Measurements from ENCODE around the gene SBNO1. TPM values are rescaled to one million over a fixed set of nuclear protein-coding genes. Genes with fewer than 3 reads are reported as not detected.
"Not testable (repeated sequence)": the region's sequence is repeated elsewhere in the genome, so short reads cannot be mapped to it uniquely, and the experiment has no call there.

SBNO1 gene
- total and polyA plus RNA-seq, 3 donors from 2014 or later = 91.4 to 114 (median 91.4) TPM

- H3K27me3 ChIP-seq = no peaks in the 10 kb centered on the region
- H3K36me3 ChIP-seq (ENCODE audit: low read depth, missing control alignments) = no peaks in the 10 kb centered on the region
- intact Hi-C loops (cut with DNase I; ENCODE audit: low total_unique reads) = no loop called here
- no peak for DNase-seq
- no peaks in the 10 kb centered on the region for H3K4me1 ChIP-seq
- 89 to 92% methylated on average over 1 of the region's 1 CpG for WGBS, 2 donors
- no peak overlapping the region for H3K27ac ChIP-seq
- no peak for TF ChIP-seq POLR2A (IDR thresholded peaks at IDR 0.05)
- TF ChIP-seq CTCF (IDR thresholded peaks at IDR 0.05) = no peak
- H3K9me3 ChIP-seq = no peaks in the 10 kb centered on the region
- H3K4me3 ChIP-seq = no peak overlapping the region
These were observed 34.8 kb downstream of the SBNO1 start for GRCh38 chr12:123329799-123330198.

GRCh38 chr12:123319826-123320225, 44.8 kb downstream of the SBNO1 start:
- Histone ChIP-seq H3K27ac (no peak overlapping the region), H3K36me3 (ENCODE audit: low read depth, missing control alignments) (peaks cover 3% of the 10 kb centered on the region), H3K27me3 (no peaks in the 10 kb centered on the region), H3K4me3 (no peak overlapping the region), H3K9me3 (no peaks in the 10 kb centered on the region), H3K4me1 (no peaks in the 10 kb centered on the region)
- intact Hi-C loops (cut with DNase I; ENCODE audit: low total_unique reads) = no loop called here
- no peak for TF ChIP-seq POLR2A (IDR thresholded peaks at IDR 0.05)
- no peak for TF ChIP-seq CTCF (IDR thresholded peaks at IDR 0.05)
- WGBS, 2 donors = 63 to 79% methylated on average over 6 of the region's 6 CpGs
- DNase-seq = no peak

GRCh38 chr12:123319273-123319672, 45.4 kb downstream of the SBNO1 start:
- Histone ChIP-seq H3K4me1 (no peaks in the 10 kb centered on the region), H3K27ac (no peak overlapping the region), H3K36me3 (ENCODE audit: low read depth, missing control alignments) (no peaks in the 10 kb centered on the region), H3K4me3 (no peak overlapping the region), H3K27me3 (no peaks in the 10 kb centered on the region), H3K9me3 (no peaks in the 10 kb centered on the region)
- no peak for TF ChIP-seq POLR2A (IDR thresholded peaks at IDR 0.05)
- TF ChIP-seq CTCF (IDR thresholded peaks at IDR 0.05) = no peak
- intact Hi-C loops (cut with DNase I; ENCODE audit: low total_unique reads) = no loop called here
- WGBS, 2 donors = 93 to 96% methylated on average over 3 of the region's 3 CpGs
- DNase-seq = no peak

- H3K4me3 ChIP-seq; H3K9me3 ChIP-seq; H3K36me3 ChIP-seq (ENCODE audit: low read depth, missing control alignments); H3K4me1 ChIP-seq; DNase-seq; H3K27ac ChIP-seq; intact Hi-C loops (cut with DNase I; ENCODE audit: low total_unique reads); H3K27me3 ChIP-seq: not testable (repeated sequence)
- 85 to 93% methylated on average over 4 of the region's 4 CpGs for WGBS, 2 donors
These were observed 51.6 kb downstream of the SBNO1 start for GRCh38 chr12:123313046-123313445.

- Histone ChIP-seq H3K36me3 (ENCODE audit: low read depth, missing control alignments) (no peaks in the 10 kb centered on the region), H3K27ac (no peak overlapping the region), H3K27me3 (no peaks in the 10 kb centered on the region), H3K4me1 (no peaks in the 10 kb centered on the region), H3K4me3 (no peak overlapping the region), H3K9me3 (no peaks in the 10 kb centered on the region)
- 81 to 91% methylated on average over 3 of the region's 3 CpGs for WGBS, 2 donors
- intact Hi-C loops (cut with DNase I; ENCODE audit: low total_unique reads) = no loop called here
- no peak for DNase-seq
- TF ChIP-seq CTCF (IDR thresholded peaks at IDR 0.05) = no peak
- no peak for TF ChIP-seq POLR2A (IDR thresholded peaks at IDR 0.05)
These were observed 58.4 kb downstream of the SBNO1 start for GRCh38 chr12:123306200-123306599.
